ENCODE results near the gene TULP4.
"Not testable (repeated sequence)": the region's sequence is repeated elsewhere in the genome, so short reads cannot be mapped to it uniquely, and the experiment has no call there.

TULP4 gene

GRCh38 chr6:158397578-158397977 is 85.3 kb downstream of the TULP4 start:
- DNase-seq (ENCODE audit: low spot score), result no peak
- ChIA-PET POLR2A (ENCODE audit: low non-redundant PET) (no interaction called here), CTCF (no interaction called here)
- TF ChIP-seq CTCF (conservative IDR thresholded peaks at IDR 0.05; ENCODE audit: low read depth), result no peak
- no peak overlapping the region for H3K27ac ChIP-seq

GRCh38 chr6:158398252-158399024 is 86.2 kb downstream of the TULP4 start:
- TF ChIP-seq CTCF (conservative IDR thresholded peaks at IDR 0.05; ENCODE audit: low read depth), result no peak
- POLR2A ChIA-PET (ENCODE audit: low non-redundant PET), result no interaction called here
- H3K27ac ChIP-seq, result no peak overlapping the region
- CTCF ChIA-PET, result no interaction called here
- no peak for DNase-seq (ENCODE audit: low spot score)

- POLR2A ChIA-PET (ENCODE audit: low non-redundant PET), result interaction anchor here (0.6 kb wide), 1 partner anchor 27 kb away, joined by 3 read pairs; no protein-coding TSS in a partner anchor
- no peak for TF ChIP-seq CTCF (conservative IDR thresholded peaks at IDR 0.05; ENCODE audit: low read depth)
- CTCF ChIA-PET, result no interaction called here
Observed at GRCh38 chr6:158399040-158399700, 86.9 kb downstream of the TULP4 start.

GRCh38 chr6:158402184-158402583 is 89.9 kb downstream of the TULP4 start:
- no peak overlapping the region for H3K27ac ChIP-seq
- ChIA-PET POLR2A (ENCODE audit: low non-redundant PET) (interaction anchor here (0.7 kb wide), 1 partner anchor 559 kb away, joined by 4 read pairs; no protein-coding TSS in a partner anchor), CTCF (interaction anchor here (1.0 kb wide), 1 partner anchor 181 kb away, joined by 4 read pairs; no protein-coding TSS in a partner anchor)
- no peak for DNase-seq (ENCODE audit: low spot score)
- no peak for TF ChIP-seq CTCF (conservative IDR thresholded peaks at IDR 0.05; ENCODE audit: low read depth)

More at GRCh38 chr6:158399040-158399700, 86.9 kb downstream of the TULP4 start:
- DNase-seq (ENCODE audit: low spot score), result no peak
- no peak overlapping the region for H3K27ac ChIP-seq

- CTCF ChIA-PET; DNase-seq (ENCODE audit: low spot score); H3K27ac ChIP-seq; POLR2A ChIA-PET (ENCODE audit: low non-redundant PET): not testable (repeated sequence)
Observed at GRCh38 chr6:158405321-158405831, 93.1 kb downstream of the TULP4 start.

GRCh38 chr6:158405933-158406332 is 93.7 kb downstream of the TULP4 start:
- ChIA-PET CTCF (no interaction called here), POLR2A (ENCODE audit: low non-redundant PET) (no interaction called here)
- no peak for TF ChIP-seq CTCF (conservative IDR thresholded peaks at IDR 0.05; ENCODE audit: low read depth)
- no peak for DNase-seq (ENCODE audit: low spot score)
- no peak overlapping the region for H3K27ac ChIP-seq

- ChIA-PET POLR2A (ENCODE audit: low non-redundant PET) (no interaction called here), CTCF (no interaction called here)
- TF ChIP-seq CTCF (conservative IDR thresholded peaks at IDR 0.05; ENCODE audit: low read depth), result no peak
- no peak for DNase-seq (ENCODE audit: low spot score)
- no peak overlapping the region for H3K27ac ChIP-seq
Observed at GRCh38 chr6:158406736-158407135, 94.5 kb downstream of the TULP4 start.
